Measurements from ENCODE around the gene CISTR.

DNA sequence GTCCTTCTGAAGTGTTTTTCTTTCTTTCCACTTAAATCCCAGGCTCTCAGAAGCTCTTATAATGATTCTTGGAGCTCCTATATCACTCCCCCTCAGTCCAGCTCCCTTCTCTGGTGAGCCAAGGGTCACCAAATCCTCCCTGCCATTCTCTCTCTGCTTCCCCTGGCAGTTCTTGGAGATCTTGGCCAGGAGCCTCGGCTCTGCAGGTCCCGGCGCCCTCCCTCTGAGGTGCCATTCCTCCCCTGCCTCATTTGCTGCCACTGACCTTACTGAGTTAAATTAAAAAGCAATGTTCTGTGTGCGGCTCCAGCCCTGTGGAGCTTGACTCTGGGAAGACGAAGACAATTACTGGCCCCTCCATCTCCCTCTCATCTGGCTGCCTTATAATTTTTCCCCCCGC lies 7.0 kb downstream of the CISTR start:
- TF ChIP-seq POLR2A (IDR thresholded peaks at IDR 0.05): no peak
- TF ChIP-seq, protein P1, sequence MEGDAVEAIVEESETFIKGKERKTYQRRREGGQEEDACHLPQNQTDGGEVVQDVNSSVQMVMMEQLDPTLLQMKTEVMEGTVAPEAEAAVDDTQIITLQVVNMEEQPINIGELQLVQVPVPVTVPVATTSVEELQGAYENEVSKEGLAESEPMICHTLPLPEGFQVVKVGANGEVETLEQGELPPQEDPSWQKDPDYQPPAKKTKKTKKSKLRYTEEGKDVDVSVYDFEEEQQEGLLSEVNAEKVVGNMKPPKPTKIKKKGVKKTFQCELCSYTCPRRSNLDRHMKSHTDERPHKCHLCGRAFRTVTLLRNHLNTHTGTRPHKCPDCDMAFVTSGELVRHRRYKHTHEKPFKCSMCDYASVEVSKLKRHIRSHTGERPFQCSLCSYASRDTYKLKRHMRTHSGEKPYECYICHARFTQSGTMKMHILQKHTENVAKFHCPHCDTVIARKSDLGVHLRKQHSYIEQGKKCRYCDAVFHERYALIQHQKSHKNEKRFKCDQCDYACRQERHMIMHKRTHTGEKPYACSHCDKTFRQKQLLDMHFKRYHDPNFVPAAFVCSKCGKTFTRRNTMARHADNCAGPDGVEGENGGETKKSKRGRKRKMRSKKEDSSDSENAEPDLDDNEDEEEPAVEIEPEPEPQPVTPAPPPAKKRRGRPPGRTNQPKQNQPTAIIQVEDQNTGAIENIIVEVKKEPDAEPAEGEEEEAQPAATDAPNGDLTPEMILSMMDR (IDR thresholded peaks at IDR 0.05): no peak
